Calu3 (cell line): ENCODE measurements around the gene GREB1L. TPM values are rescaled to one million over a fixed set of nuclear protein-coding genes. Genes with fewer than 3 reads are reported as not detected.

Experiments used
- BruUV-seq: library from RNA; stranded (reverse); fragments of 400-500 nt; replicated peaks from 2 replicates; lab custom pipeline; 2021; lab: Mats Ljungman, UMichigan
- CTCF ChIA-PET: fragments of 300-600 bp; sonication (Branson Sonifier 250); formaldehyde crosslinking; loops from one replicate; lab custom pipeline; 2022; ENCODE audit warnings: antibody characterized with exemption; lab: Charles Lee
- DNase-seq: peaks from one replicate; pipeline ENCODE4 v3.0.0; 2022
- H3K27ac Mint-ChIP-seq: one replicate; pipeline ENCODE4 v1.8.0; 2022; ENCODE audit warnings: mixed read lengths; ENCODE audit not compliant: unreplicated experiment
- H3K27me3 Mint-ChIP-seq: one replicate; pipeline ENCODE4 v1.8.0; 2022; ENCODE audit warnings: mixed read lengths; ENCODE audit not compliant: unreplicated experiment
- H3K36me3 Mint-ChIP-seq: one replicate; pipeline ENCODE4 v1.8.0; 2022; ENCODE audit warnings: mild to moderate bottlenecking, moderate library complexity, mixed read lengths; ENCODE audit not compliant: insufficient read depth, unreplicated experiment
- H3K4me1 Mint-ChIP-seq: one replicate; pipeline ENCODE4 v1.8.0; 2022; ENCODE audit warnings: mild to moderate bottlenecking, low read depth, mixed read lengths; ENCODE audit not compliant: unreplicated experiment
- H3K4me3 Mint-ChIP-seq: one replicate; pipeline ENCODE4 v1.8.0; 2022; ENCODE audit warnings: mild to moderate bottlenecking, low read depth, moderate library complexity, mixed read lengths; ENCODE audit not compliant: unreplicated experiment
- H3K9me3 Mint-ChIP-seq: one replicate; pipeline ENCODE4 v1.8.0; 2022; ENCODE audit warnings: low read depth, mixed read lengths; ENCODE audit not compliant: unreplicated experiment
- intact Hi-C: fragments of 100-400 bp; cut with micrococcal nuclease; formaldehyde crosslinking; loops from one replicate; pipeline ENCODE4 v1.10.0; 2022; ENCODE audit not compliant: unreplicated experiment
- total RNA-seq: library from RNA; stranded (reverse); gene quantifications from 2 replicates; pipeline ENCODE4 v1.2.3, GENCODE V29; 2022
- TF ChIP-seq, protein P1 (sequence below): fragments of 200-600 bp; IDR thresholded peaks from one replicate; pipeline ENCODE4 v1.8.0; 2022; ENCODE audit warnings: antibody characterized with exemption; ENCODE audit not compliant: unreplicated experiment

GREB1L gene
- total RNA-seq, 1 experiment from 2014 or later, result 3.8 TPM

DNA sequence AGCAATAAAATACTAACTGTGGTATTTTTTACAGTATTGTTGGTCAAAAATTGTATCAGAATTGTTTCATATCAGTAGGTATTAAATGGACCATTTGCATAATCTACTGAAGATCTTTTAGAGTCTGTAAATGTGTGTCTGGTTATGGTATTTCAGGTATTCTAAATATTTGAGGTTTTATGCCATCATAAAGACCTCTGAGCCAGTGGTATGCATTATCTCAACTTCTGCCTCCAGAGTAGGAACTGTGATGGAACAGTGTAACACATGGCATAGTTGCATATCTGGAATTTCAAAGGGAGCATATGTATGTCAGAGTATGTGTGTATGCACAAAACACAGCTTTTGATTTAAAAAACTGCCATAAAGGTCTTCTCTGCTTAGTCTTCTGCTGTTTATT is 15.4 kb downstream of the GREB1L start:
- TF ChIP-seq, protein P1, sequence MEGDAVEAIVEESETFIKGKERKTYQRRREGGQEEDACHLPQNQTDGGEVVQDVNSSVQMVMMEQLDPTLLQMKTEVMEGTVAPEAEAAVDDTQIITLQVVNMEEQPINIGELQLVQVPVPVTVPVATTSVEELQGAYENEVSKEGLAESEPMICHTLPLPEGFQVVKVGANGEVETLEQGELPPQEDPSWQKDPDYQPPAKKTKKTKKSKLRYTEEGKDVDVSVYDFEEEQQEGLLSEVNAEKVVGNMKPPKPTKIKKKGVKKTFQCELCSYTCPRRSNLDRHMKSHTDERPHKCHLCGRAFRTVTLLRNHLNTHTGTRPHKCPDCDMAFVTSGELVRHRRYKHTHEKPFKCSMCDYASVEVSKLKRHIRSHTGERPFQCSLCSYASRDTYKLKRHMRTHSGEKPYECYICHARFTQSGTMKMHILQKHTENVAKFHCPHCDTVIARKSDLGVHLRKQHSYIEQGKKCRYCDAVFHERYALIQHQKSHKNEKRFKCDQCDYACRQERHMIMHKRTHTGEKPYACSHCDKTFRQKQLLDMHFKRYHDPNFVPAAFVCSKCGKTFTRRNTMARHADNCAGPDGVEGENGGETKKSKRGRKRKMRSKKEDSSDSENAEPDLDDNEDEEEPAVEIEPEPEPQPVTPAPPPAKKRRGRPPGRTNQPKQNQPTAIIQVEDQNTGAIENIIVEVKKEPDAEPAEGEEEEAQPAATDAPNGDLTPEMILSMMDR, result no peak
- no peaks in the 10 kb centered on the region for H3K9me3 Mint-ChIP-seq
- BruUV-seq, result no TSS peak
- CTCF ChIA-PET, result no interaction called here
- H3K27ac Mint-ChIP-seq, result no peak overlapping the region
- no peak overlapping the region for H3K4me3 Mint-ChIP-seq
- DNase-seq, result no peak
- no peaks in the 10 kb centered on the region for H3K36me3 Mint-ChIP-seq
- intact Hi-C loops, result loop anchor here (5.0 kb wide), 1 partner anchor 185 kb away; no protein-coding TSS in a partner anchor
- H3K4me1 Mint-ChIP-seq, result no peaks in the 10 kb centered on the region
- no peaks in the 10 kb centered on the region for H3K27me3 Mint-ChIP-seq

DNA sequence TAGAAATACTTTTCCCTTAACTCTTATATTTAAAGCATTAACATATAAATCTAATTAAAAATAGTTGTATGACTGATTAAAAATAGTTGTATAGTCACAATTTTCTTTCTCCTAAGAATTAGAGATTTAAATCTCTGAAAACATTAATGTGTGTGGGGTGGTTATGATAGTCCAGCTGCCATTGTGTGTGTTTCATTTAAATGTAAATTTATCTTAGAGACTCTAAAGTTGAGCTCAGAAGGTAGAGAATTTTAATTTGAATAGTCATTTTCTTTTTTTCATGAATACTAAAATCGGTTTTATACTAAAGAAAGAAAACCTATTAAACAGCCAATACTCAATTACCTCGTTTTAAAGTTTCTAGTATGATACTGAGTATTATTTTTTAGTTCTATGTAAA is 18.6 kb downstream of the GREB1L start:
- Mint-ChIP-seq H3K9me3 (no peaks in the 10 kb centered on the region), H3K4me1 (peaks cover 10% of the 10 kb centered on the region), H3K27me3 (no peaks in the 10 kb centered on the region), H3K36me3 (no peaks in the 10 kb centered on the region), H3K27ac (no peak overlapping the region), H3K4me3 (no peak overlapping the region)
- no TSS peak for BruUV-seq
- TF ChIP-seq, protein P1, result no peak
- no peak for DNase-seq
- CTCF ChIA-PET, result no interaction called here
- intact Hi-C loops, result loop anchor here (10.0 kb wide), 2 partner anchors 46 to 114 kb away; no protein-coding TSS in a partner anchor

DNA sequence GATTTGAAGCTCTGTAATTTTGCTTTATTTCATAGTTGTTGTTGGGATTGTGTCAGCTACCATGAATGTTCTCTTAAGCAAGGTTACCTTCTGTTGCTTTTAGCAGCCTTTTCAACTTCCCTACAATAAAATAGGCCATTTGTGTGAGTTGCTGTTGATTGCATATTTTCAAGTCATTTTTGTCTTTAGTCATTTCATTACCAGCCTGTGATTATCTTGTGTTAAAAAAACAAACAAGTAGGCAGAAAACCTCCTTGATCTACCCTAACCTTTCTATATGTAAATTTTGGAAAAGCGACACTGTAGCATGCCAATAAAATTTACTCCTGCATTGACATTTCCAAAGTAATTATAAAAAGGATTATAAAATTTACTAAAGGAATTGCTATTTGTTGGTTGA is 19.3 kb downstream of the GREB1L start:
- TF ChIP-seq, protein P1, result no peak

DNA sequence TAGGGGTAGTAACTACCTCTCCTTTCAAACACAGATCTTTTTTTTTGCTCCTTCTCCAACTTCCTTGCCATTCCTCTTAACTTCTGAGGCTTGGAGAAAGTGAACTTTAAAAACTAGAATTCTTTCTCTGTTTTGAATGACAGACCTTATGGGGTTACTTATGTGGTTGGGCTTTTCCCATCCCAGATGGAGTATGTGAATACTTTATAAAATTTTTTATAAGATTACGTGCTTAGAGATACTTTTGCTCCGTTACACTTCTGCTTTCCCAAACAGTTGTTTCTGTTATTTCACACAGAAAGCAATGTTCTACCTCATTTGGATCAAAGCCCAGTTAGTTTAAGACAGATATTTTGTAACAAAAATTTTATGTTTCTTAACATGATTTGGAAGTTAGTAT is 20.2 kb downstream of the GREB1L start:
- TF ChIP-seq, protein P1, result no peak
- DNase-seq, result no peak
- Mint-ChIP-seq H3K27ac (no peak overlapping the region), H3K9me3 (no peaks in the 10 kb centered on the region), H3K4me3 (no peak overlapping the region), H3K36me3 (no peaks in the 10 kb centered on the region), H3K4me1 (peaks cover 10% of the 10 kb centered on the region), H3K27me3 (no peaks in the 10 kb centered on the region)
- no TSS peak for BruUV-seq
- CTCF ChIA-PET, result no interaction called here
- intact Hi-C loops, result loop anchor here (10.0 kb wide), 2 partner anchors 47 to 113 kb away; no protein-coding TSS in a partner anchor

More for the DNA sequence above, 19.3 kb downstream of the GREB1L start:
- DNase-seq, result no peak
- peaks cover 10% of the 10 kb centered on the region for H3K4me1 Mint-ChIP-seq
- CTCF ChIA-PET, result no interaction called here
- BruUV-seq, result no TSS peak
- H3K36me3 Mint-ChIP-seq, result no peaks in the 10 kb centered on the region
- H3K9me3 Mint-ChIP-seq, result no peaks in the 10 kb centered on the region
- no peaks in the 10 kb centered on the region for H3K27me3 Mint-ChIP-seq
- H3K4me3 Mint-ChIP-seq, result no peak overlapping the region
- no peak overlapping the region for H3K27ac Mint-ChIP-seq
- intact Hi-C loops, result loop anchor here (10.0 kb wide), 2 partner anchors 47 to 113 kb away; no protein-coding TSS in a partner anchor
